ENCODE measurements around the gene RNF213.
"Not testable (repeated sequence)": the region's sequence is repeated elsewhere in the genome, so short reads cannot be mapped to it uniquely, and the experiment has no call there.

RNF213 gene

DNA sequence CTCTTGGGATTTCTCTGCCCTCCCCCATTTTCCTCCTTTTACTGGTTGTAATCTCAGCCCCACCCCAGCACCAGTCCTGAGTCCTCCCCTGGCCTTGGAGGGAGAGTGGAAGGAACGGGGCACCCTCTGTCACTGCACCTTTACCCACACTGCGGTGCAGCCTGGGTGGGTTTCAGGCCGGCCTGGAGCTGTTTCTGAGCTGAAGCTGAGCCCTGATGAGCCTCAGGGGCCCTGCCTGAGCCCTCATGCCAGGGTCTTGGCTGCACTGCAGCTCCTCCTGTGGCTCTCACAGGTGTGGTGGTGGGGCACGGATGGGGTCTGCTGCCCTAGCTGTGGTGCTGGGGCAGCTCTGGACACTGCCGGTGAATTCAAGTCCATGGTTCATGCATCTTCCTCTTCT lies 34.5 kb downstream of the RNF213 start:
- DNase-seq (ENCODE audit: low read depth), result no peak

GRCh38 chr17:80295559-80295958 lies 34.9 kb downstream of the RNF213 start:
- DNase-seq (ENCODE audit: low read depth), result no peak

DNA sequence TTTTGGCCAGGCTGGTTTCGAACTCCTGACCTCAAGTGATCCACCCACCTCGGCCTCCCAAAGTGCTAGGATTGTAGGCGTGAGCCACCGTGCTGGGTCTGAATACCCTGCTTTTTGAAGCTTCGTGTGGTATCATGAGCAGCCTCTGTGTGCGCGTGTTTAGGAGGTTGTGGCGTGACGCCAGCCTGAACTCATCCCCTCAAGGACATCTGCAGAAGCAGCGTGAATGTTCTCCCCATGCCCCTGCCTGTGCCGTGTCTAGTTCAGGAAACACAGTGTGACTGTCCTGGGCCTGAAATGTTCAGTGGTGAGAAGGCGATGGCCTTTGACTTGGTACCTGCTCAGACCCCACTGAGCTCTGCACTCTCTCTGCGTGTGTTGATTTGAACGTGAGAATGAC lies 35.6 kb downstream of the RNF213 start:
- no peak for DNase-seq (ENCODE audit: low read depth)

DNA sequence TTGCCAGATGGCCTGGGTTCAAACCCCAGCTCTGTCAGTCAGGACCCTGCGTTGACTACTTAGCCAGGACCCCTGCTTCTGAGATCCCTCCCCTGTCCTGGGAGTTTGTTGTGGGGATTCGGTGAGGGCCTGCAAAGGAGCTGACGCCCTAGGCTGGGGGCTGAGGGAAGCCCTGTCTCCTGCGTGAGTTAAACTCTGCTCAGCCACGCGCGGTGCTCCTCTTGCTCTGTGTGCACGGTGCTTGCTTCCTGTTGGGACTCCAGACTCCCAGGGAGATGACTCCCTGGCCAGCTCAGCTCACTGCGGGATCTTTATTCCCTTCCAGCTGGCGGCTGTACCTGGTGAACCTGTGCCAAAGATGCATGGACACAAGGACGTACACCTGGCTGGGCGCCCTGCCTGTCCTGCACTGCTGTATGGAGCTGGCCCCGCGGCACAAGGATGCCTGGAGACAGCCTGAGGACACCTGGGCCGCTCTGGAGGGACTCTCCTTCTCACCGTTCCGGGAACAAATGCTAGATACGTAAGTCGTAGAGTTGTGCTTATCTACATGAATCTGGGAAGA lies 37.4 kb downstream of the RNF213 start:
- DNase-seq (ENCODE audit: low read depth), result no peak

GRCh38 chr17:80299350-80300100 lies 38.9 kb downstream of the RNF213 start:
- not testable (repeated sequence) for DNase-seq (ENCODE audit: low read depth)

DNA sequence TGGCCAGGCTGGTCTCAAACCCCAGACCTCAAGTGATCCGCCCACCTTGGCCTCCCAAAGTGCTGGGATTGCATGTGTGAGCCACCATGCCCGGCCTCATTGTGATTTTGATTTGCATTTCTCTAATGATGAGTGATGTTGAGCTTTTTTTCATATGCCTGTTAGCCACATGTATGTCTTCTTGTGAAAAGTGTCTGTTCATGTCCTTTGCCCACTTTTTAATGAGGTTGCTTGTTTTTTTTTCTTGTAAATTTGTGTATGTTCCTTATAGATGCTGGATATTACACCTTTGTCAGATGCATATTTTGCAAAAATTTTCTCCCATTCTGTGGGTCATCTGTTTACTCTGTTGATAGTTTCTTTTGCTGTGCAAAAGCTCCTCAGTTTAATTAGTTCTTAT lies 40.1 kb downstream of the RNF213 start:
- DNase-seq (ENCODE audit: low read depth), result not testable (repeated sequence)

GRCh38 chr17:80303824-80304223 lies 43.2 kb downstream of the RNF213 start:
- no peak for DNase-seq (ENCODE audit: low read depth)

DNA sequence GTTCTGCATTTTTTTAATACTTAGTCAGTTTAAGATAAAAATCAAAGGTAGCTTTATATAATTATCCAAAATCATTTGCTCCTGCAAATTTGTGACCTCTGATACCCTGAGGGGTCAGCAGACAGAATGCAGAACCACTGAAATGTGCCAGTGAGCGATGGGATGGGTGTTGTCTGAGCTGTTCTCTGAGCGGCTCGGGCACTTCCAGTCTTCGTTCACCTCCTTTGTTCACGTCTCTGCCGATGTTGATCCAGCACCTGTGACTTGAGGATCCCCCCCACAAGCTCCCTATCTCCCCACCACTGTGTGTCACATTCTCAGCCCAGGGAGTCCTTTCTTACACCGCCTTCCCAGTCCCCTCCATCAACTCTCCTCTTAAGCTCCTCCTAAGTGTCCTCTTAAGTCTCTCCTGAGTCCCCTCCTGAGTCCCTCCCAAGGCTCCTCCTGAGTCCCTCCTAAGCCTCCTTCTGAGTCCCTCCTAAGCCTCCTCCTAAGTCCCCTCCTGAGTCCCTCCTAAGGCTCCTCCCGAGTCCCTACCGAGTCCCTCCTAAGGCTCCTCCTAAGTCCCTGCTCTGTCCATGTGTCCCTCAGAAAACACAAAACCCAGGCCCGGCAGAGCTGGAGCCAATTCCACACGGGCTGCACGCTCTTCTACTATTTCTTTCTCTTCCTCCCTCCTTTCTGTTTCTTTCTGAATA lies 47.5 kb downstream of the RNF213 start:
- DNase-seq (ENCODE audit: low read depth), result no peak

GRCh38 chr17:80308692-80309517 lies 48.3 kb downstream of the RNF213 start:
- no peak for DNase-seq (ENCODE audit: low read depth)

DNA sequence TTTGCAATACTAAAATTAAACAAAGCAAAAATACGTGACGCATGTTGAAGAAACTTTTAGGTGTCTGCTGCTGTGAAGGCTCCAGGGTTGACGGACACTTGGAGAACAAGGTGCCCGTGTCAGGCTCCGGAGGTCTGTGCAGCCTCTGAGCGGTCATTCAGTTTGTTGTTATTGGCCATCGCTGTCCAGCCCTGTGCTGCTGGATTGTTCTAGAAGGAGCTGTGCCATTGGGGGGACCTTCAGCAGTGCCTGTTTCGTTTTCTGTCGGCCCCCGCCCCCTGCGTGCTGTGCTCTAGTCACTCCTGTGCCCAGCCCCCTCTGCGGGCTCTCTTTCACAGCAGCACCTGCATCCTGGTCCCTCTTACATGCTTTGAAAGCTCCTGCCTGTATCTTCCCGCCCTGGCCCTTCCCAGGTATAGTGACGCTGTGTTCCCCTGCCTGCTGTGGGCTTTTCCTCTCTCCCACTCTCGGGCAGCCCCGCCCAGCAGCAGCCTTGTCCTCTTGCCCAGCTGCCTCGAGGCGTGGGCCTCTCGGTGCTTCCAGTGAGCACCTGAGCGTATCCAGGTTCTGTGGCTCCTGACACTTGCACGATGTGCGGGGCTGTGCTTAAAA lies 50.7 kb downstream of the RNF213 start:
- no peak for DNase-seq (ENCODE audit: low read depth)

DNA sequence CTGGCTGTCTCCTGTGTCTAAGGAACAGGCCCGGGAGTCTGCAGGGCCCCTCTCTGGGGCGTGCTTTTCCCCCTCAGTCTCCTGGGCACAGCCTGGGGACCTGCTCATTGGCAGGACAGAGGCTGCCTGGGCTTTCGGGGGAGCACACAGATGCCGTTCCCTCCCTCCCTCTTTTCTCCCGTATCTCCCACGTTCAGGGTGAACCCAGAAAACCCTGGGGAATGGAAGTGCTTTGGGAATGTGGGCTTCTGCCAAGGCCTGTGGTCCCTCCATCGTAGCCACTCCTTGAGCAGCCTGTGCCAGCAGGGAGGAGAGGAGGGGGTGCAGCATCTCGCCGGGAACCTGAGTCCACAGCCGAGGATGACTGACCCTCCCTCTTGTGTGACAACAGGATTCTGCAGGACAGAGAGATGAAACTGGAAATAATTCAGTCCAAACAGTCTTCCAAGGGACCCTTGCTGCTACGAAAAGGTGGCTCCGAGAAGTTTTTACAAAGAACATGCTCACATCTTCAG lies 52.0 kb downstream of the RNF213 start:
- DNase-seq (ENCODE audit: low read depth), result no peak

DNA sequence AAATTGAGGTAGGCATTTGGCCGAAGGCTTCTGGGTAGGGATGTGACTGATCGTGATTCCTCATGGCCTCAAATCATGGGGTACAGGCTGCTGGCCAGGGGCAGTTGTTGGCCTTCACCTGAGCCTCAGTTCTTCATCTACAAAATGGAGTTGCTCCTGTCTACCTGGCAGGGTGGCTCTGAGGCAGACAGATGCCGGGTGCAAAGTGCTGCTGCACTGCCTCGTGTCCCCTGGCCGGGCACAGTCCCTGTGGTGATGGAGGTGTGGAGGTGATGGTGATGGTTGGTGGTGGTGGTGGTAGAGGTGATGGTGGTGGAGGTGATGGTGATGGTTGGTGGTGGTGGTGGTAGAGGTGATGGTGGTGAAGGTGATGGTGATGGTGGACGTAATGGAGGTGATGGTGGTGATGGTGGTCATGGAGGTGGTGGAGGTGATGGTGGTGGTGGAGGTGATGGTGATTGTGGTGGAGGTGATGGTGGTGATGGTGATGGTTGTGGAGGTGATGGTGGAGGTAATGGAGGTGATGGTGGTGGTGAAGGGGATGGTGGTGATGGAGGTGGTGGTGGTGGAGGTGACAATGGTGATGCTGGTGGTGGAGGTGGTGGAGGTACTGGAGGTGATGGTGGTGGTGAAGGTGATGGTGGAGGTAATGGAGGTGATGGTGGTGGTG lies 52.6 kb downstream of the RNF213 start:
- no peak for DNase-seq (ENCODE audit: low read depth)

DNA sequence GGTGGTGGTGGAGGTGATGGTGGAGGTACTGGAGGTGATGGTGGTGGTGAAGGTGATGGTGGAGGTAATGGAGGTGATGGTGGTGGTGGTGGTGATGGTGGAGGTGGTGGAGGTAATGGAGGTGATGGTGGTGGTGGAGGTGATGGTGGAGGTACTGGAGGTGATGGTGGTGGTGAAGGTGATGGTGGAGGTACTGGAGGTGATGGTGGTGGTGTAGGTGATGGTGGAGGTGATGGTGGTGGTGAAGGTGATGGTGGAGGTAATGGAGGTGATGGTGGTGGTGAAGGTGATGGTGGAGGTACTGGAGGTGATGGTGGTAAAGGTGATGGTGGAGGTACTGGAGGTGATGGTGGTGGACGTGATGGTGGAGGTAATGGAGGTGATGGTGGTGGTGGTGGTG lies 53.3 kb downstream of the RNF213 start:
- DNase-seq (ENCODE audit: low read depth), result not testable (repeated sequence)

DNA sequence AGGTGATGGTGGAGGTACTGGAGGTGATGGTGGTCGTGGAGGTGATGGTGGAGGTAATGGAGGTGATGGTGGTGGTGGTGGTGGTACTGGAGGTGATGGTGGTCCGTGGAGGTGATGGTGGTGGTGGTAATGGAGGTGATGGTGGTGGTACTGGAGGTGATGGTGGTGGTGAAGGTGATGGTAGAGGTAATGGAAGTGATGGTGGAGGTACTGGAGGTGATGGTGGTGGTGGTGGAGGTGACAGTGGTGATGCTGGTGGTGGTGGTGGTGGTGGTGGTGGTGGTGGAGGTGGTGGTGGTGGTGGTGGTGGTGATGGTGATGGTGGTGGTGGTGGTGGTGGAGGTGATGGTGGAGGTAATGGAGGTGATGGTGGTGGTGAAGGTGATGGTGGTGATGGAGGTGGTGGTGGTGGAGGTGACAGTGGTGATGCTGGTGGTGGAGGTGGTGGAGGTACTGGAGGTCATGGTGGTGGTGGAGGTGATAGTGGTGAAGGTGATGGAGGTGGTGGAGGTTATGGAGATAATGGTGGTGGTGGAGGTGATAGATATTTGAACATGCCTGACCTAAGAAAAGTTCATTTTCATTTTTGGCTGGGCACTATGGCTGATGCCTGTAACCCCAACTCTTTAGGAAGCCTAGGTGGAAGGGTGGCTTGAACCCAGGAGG lies 55.0 kb downstream of the RNF213 start:
- DNase-seq (ENCODE audit: low read depth), result no peak

DNA sequence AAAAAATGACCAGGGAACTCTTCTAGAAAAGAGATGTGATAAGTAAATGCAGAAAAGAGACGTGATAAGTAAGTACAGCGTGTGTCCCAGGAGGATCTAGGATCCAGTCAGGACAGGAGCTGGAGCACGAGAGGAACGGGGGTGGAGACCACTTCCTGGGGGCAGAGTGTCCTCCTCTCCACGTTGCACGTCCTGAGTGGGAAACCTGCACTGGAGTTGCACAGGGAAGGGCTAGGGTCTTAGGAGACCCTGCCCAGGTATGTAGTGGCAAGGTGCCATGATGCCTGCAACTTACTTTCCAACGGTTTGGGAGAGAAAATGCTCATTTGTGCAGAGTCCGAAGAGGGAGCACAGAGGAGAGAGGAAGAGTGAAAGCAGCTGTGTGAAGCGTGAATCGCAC lies 55.8 kb downstream of the RNF213 start:
- no peak for DNase-seq (ENCODE audit: low read depth)

- DNase-seq (ENCODE audit: low read depth), result no peak
Observed at GRCh38 chr17:80316927-80317705, 56.5 kb downstream of the RNF213 start.

DNA sequence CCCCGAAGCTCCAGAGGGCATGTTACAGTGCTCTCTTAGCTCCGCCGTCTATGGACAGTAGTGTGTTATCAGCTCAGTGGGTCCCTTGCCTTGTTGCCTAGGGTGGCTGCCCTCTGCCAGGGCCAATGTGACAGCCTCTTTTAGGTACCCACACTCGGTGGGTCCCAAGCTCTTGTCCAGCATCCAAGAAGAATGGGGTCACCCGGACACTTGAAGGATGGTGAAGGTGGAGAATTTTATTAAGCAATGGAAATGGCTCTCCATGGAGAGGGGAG lies 57.0 kb downstream of the RNF213 start:
- no peak for DNase-seq (ENCODE audit: low read depth)

- DNase-seq (ENCODE audit: low read depth), result no peak
Observed at GRCh38 chr17:80318166-80318565, 57.5 kb downstream of the RNF213 start.

GRCh38 chr17:80319262-80319998 lies 58.8 kb downstream of the RNF213 start:
- DNase-seq (ENCODE audit: low read depth), result no peak

DNA sequence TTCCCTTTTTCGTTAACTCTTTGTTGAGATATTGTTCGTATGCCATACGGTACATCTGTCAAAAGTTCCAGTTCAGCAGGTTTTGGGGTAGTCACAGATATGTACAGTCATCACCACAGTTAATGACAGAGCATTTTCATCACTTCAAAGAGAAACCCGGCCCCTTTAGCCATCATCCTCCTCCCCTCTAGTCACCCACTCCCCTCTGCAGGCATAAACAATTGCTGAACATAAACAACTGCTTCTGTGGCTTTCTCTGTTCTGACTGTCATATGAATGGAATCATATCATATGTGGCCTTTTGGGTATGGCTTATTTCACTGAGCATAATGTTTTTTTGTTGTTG lies 59.3 kb downstream of the RNF213 start:
- no peak for DNase-seq (ENCODE audit: low read depth)
